HFF-Myc (cell line): Measurements from ENCODE around the gene CCDC102A.
A peak's percentile ranks its signal among the peaks of the same experiment; 100 is the strongest.

Experiments
- DNase-seq: peaks from one replicate; pipeline ENCODE4 v3.0.0-alpha.2; 2011; ENCODE audit warnings: low read depth; ENCODE audit errors: extremely low read depth
- H3K4me3 ChIP-seq: replicated peaks from 2 replicates; pipeline ENCODE4 v1.5.1; 2011; ENCODE audit warnings: low read depth, mild to moderate bottlenecking, control low read depth, low read length
- TF ChIP-seq, protein P1 (sequence below): IDR thresholded peaks from 2 replicates; pipeline ENCODE4 v1.5.1; 2012; ENCODE audit warnings: mild to moderate bottlenecking, low read depth, low read length, control low read depth; ENCODE audit errors: missing control alignments

The CCDC102A gene

DNA sequence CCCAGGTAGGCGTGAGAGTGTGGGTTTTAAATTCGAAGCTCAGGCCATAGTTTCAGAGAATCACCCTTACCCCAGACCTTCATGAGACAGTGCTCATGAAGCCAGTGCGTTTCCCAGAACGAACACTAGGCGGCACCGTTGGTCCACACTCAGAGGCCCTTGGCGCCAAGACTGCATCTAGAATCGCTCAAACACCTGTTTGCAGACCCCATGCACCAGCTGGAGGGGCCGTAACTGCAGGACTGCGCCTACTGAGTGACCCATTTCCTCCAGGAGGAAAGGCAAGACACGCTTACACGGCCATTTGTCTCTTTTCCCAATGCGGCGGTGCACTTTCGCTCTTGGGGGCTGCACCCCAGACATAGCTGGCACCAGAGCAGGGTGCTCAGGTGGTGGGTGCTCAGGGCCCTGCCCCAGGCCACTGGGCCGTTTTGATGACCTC is 40.1 kb upstream of the CCDC102A start:
- DNase-seq = peak; percentile 39
- TF ChIP-seq, protein P1, sequence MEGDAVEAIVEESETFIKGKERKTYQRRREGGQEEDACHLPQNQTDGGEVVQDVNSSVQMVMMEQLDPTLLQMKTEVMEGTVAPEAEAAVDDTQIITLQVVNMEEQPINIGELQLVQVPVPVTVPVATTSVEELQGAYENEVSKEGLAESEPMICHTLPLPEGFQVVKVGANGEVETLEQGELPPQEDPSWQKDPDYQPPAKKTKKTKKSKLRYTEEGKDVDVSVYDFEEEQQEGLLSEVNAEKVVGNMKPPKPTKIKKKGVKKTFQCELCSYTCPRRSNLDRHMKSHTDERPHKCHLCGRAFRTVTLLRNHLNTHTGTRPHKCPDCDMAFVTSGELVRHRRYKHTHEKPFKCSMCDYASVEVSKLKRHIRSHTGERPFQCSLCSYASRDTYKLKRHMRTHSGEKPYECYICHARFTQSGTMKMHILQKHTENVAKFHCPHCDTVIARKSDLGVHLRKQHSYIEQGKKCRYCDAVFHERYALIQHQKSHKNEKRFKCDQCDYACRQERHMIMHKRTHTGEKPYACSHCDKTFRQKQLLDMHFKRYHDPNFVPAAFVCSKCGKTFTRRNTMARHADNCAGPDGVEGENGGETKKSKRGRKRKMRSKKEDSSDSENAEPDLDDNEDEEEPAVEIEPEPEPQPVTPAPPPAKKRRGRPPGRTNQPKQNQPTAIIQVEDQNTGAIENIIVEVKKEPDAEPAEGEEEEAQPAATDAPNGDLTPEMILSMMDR = peak; percentile 99
- no peak overlapping the region for H3K4me3 ChIP-seq

DNA sequence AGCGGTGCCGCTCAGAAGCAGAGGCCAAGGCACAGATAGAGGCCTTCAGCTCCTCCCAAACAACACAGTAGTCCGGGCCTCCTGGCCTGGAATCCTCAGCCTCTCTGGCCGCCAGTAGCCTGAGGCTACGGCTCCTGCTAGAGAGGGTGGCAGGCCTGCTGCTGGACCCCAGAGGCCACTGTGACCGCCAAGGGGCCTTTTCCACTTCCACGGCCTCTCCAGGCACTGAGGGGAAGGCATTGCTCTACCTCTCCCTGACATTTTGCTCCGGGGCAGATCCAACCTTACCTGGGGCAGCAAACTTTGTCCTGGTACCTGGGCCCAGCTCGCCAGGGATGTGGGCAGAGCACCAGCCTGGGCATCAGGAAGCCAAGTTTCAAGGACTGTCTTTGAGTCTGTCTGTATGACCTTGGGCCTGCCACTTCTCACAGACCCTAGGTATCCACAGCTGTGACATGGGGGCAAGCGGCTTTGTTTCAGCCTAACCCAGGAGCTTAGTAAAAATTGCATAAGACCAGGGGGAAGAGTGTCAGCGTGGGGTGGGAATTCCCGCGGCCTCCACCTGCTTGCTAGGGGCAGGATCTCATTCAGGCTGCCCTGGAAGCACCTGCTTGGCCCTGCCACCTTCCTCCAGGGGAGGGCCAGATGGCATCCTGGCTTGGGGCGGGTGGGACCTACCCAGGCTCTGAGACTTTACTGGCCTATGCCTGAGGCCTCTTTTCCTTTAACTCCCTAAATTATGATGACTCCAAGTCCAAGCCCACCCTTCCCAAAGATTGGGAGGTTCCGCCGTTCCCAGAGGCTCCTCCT is 39.3 kb upstream of the CCDC102A start:
- TF ChIP-seq, protein P1 = no peak
- H3K4me3 ChIP-seq = no peak overlapping the region
- no peak for DNase-seq

DNA sequence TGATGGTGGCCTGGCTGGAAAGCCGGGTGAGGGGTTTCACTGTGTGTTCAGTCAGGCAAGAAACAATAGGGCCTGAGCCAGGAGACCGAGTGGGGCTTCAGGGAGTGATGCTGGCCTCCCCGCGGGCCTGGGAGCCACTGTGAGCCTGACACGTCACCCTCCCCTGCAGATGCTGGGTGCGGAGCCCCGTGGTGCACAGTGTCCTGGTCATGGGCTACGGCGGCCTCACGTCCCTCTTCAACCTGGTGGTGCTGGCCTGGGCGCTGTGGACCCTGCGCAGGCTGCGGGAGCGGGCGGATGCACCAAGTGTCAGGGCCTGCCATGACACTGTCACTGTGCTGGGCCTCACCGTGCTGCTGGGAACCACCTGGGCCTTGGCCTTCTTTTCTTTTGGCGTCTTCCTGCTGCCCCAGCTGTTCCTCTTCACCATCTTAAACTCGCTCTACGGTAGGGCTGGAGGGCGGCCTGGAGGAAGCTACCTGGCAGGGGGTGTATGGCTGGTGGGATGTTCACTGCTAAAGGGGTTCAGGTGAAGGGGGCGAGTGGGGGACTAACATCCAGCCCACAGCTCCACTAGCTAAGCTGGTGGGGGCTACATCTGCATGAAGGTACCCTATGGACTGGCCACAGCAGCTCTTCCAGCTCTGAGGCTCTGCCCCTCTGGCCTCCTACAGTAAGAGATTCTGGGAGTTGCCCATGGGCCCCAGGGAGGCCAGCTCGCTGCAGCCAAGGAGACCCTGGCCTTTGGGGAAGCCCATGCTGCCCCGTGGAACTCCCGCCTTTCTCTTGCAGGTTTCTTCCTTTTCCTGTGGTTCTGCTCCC is 38.5 kb upstream of the CCDC102A start:
- DNase-seq = no peak
- H3K4me3 ChIP-seq = no peak overlapping the region
- TF ChIP-seq, protein P1 = no peak

- H3K4me3 ChIP-seq = no peak overlapping the region
- TF ChIP-seq, protein P1 = no peak
- DNase-seq = no peak
These were observed 37.7 kb upstream of the CCDC102A start for GRCh38 chr16:57574086-57574485.

DNA sequence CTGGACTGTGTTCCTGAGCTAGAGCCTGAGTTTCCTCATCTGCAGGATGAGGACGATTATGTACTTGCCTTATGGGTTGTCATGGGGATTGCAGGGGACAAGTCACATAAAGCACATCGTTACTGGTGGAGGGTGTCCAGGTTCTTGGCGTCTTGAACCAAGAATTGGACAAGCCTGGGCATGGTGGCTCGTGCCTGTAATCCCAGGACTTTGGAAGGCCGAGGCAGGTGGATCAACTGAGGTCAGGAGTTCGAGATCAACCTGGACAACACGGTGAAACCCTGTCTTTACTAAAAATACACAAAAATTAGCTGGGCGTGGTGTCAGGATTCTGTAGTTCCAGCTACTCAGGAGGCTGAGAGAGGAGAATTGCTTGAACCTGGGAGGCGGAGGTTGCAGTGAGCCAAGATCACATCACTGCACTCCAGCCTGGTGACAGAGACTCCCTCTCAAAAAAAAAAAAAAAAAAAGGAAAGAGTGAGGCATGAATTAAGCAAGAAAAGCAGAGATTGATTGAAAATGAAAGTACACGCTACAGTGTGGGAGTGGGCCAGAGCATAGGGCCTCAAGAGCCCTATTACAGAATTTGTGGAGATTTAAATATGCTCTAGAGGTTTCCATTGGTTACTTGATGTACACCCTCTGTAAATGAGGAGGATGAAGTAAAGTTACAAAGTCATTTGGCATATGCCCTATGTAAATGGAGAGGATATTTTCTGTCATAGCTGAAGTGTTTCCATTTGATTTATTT is 36.8 kb upstream of the CCDC102A start:
- TF ChIP-seq, protein P1 = no peak

GRCh38 chr16:57571098-57571497 is 34.7 kb upstream of the CCDC102A start:
- TF ChIP-seq, protein P1 = no peak
- DNase-seq = no peak
- no peak overlapping the region for H3K4me3 ChIP-seq

More for the DNA sequence above, 36.8 kb upstream of the CCDC102A start:
- no peak for DNase-seq
- no peak overlapping the region for H3K4me3 ChIP-seq
